ENCODE results near the gene SLCO2B1.
A peak's percentile ranks its signal among the peaks of the same experiment; 100 is the strongest.

The SLCO2B1 gene

DNA sequence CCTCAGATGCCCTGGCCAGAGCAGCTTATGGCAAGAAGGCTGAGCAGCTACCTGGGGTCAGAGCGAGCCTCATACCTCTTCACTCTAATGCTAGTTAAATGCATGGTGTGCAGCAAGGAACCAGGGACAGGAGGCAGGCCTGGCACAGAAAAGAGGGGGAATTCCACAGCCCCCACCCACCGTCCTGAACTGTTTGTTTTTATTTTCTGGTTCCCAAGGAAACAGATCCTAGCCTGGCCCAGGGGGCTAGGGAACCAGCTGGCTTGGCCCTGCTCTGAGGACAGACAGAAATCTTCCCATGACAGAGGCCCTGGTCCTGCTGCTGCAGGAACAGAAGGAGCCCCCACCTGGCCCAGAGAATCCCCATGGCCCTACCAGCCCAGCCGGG lies 40.4 kb downstream of the SLCO2B1 start:
- H3K27me3 ChIP-seq = no peaks in the 10 kb centered on the region
- TF ChIP-seq, protein P1, sequence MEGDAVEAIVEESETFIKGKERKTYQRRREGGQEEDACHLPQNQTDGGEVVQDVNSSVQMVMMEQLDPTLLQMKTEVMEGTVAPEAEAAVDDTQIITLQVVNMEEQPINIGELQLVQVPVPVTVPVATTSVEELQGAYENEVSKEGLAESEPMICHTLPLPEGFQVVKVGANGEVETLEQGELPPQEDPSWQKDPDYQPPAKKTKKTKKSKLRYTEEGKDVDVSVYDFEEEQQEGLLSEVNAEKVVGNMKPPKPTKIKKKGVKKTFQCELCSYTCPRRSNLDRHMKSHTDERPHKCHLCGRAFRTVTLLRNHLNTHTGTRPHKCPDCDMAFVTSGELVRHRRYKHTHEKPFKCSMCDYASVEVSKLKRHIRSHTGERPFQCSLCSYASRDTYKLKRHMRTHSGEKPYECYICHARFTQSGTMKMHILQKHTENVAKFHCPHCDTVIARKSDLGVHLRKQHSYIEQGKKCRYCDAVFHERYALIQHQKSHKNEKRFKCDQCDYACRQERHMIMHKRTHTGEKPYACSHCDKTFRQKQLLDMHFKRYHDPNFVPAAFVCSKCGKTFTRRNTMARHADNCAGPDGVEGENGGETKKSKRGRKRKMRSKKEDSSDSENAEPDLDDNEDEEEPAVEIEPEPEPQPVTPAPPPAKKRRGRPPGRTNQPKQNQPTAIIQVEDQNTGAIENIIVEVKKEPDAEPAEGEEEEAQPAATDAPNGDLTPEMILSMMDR (IDR thresholded peaks at IDR 0.05) = no peak
- H3K9me3 ChIP-seq = no peaks in the 10 kb centered on the region
- peak; percentile 12 to 56 for DNase-seq
- no peak overlapping the region for H3K4me3 ChIP-seq
- H3K36me3 ChIP-seq = no peaks in the 10 kb centered on the region
- intact Hi-C loops (cut with DNase I; ENCODE audit: low total_unique reads) = no loop called here
- peaks cover 0 to 19% (median 5%) of the 10 kb centered on the region in 4 donors for H3K4me1 ChIP-seq
- H3K27ac ChIP-seq = no peak overlapping the region

DNA sequence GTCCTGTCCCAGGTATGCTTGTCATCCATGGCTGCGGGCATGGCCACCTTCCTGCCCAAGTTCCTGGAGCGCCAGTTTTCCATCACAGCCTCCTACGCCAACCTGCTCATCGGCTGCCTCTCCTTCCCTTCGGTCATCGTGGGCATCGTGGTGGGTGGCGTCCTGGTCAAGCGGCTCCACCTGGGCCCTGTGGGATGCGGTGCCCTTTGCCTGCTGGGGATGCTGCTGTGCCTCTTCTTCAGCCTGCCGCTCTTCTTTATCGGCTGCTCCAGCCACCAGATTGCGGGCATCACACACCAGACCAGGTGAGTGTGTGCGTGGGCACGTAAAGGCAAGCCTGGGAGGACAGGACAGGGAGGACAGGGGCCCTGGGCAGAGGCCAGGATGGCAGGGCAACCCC lies 42.4 kb downstream of the SLCO2B1 start:
- Histone ChIP-seq H3K4me3 (no peak overlapping the region), H3K27ac (no peak overlapping the region), H3K4me1 (peaks cover 0 to 19% (median 5%) of the 10 kb centered on the region in 4 donors), H3K36me3 (no peaks in the 10 kb centered on the region), H3K9me3 (no peaks in the 10 kb centered on the region), H3K27me3 (no peaks in the 10 kb centered on the region)
- TF ChIP-seq, protein P1 (IDR thresholded peaks at IDR 0.05) = no peak
- intact Hi-C loops (cut with DNase I; ENCODE audit: low total_unique reads) = no loop called here
- peak in 1 of 2 donors; percentile 53 for DNase-seq

DNA sequence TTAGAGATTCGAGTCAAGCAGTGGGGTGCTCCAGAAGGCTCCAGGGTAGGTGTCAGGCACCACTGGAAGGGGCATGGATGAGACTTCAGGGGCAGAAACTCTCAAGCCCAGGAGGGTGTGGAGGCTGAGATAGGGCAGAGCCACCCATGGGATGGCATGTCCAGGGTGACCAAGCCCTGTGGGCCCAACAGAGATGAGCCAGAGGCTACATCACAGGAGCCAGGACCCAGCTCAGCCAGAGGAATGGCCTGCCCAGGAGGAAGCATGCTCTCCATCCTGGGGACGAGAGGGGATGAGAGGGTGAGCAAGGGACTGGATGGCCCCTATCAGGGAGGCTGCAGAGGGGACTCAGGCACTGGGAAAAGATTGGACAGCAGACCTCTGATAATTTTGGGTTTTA lies 42.8 kb downstream of the SLCO2B1 start:
- intact Hi-C loops (cut with DNase I; ENCODE audit: low total_unique reads) = no loop called here
- Histone ChIP-seq H3K4me1 (peaks cover 0 to 19% (median 5%) of the 10 kb centered on the region in 4 donors), H3K27me3 (no peaks in the 10 kb centered on the region), H3K4me3 (no peak overlapping the region), H3K9me3 (no peaks in the 10 kb centered on the region), H3K36me3 (no peaks in the 10 kb centered on the region), H3K27ac (no peak overlapping the region)
- TF ChIP-seq, protein P1 (IDR thresholded peaks at IDR 0.05) = no peak
- no peak for DNase-seq

DNA sequence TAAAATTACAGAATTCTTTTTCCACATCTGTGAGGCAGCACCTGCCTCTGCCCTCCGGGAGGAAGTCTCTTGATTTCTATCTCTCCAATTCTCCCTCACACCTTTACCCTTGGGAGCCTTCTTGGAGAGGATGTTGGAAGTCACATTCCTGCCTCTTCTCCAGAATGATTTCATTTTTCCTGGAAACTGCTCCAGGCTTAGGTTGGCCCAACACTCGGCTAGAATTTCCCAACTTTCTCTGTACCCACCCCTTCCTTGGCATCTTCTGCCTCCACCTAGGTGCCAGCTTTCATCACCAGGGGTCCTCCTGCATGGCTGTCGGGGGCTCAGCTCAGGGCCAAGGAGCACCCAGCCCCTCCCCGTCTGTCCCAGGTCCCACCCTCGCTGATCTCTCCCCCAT lies 43.2 kb downstream of the SLCO2B1 start:
- no peak overlapping the region for H3K27ac ChIP-seq
- H3K4me1 ChIP-seq = peaks cover 0 to 19% (median 5%) of the 10 kb centered on the region in 4 donors
- TF ChIP-seq, protein P1 (IDR thresholded peaks at IDR 0.05) = no peak
- intact Hi-C loops (cut with DNase I; ENCODE audit: low total_unique reads) = no loop called here
- H3K9me3 ChIP-seq = no peaks in the 10 kb centered on the region
- no peak overlapping the region for H3K4me3 ChIP-seq
- peak in 1 of 2 donors; percentile 66 for DNase-seq
- no peaks in the 10 kb centered on the region for H3K27me3 ChIP-seq
- no peaks in the 10 kb centered on the region for H3K36me3 ChIP-seq

DNA sequence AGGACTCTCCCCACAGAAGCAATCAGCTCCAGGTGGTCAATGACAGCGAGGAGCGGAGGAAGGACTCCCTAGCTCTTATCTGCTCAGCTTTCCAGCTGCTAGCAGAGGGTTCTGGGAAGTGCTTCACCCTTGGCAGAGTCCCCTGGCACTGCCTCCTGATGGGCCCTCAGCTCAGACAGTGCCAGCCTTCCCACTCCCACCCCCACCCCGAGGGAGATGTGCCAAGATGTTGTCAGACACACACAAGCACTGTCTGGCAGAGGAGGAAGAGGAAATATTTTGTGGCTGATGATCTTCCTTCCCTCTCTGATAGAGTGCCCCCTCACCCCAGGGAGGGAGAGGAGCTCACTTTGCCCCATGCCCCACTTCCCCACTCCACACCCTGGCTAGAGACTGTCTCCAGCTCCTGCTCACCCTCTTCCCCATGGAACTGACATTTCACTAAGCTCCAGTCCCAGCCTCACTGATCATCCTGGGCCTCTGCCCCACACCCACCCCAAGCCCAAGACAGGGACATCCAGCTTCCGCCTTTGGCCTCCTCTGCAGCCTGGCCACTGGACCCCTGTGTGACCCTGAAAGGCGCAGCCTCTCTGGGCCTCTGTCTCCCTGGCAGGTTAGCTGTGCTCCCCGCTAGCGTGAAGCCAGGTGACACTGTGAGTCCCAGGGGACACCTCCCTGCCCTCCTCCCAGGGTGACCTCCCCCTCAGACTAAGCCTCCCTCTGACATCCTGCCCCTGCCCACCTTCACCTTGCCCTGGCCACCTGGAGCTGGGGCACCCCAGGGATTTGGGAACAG lies 44.5 kb downstream of the SLCO2B1 start:
- DNase-seq = peak; percentile 69 to 84

More for the DNA sequence above, 44.5 kb downstream of the SLCO2B1 start:
- Histone ChIP-seq H3K4me3 (no peak overlapping the region), H3K9me3 (no peaks in the 10 kb centered on the region), H3K27me3 (no peaks in the 10 kb centered on the region), H3K36me3 (no peaks in the 10 kb centered on the region), H3K27ac (no peak overlapping the region), H3K4me1 (peaks cover 0 to 19% (median 8%) of the 10 kb centered on the region in 4 donors)
- TF ChIP-seq, protein P1 (IDR thresholded peaks at IDR 0.05) = no peak
- intact Hi-C loops (cut with DNase I; ENCODE audit: low total_unique reads) = no loop called here

All from tibial artery (tissue), 4 donors.